HepG2 (cell line): ENCODE measurements around the gene FGF21.

Experiments
- ATM ChIP-seq: fragments of 450-650 bp; IDR thresholded peaks from 2 replicates; pipeline ENCODE4 v1.7.1; 2017; ENCODE audit warnings: mild to moderate bottlenecking, borderline replicate concordance
- CTCF ChIP-seq: sonication (generic); formaldehyde crosslinking; IDR thresholded peaks from 2 replicates; pipeline ENCODE4 v1.5.0; 2020; ENCODE audit warnings: mild to moderate bottlenecking, missing genetic modification reagents, moderate library complexity
- HDAC2 ChIP-seq: sonication (generic); formaldehyde crosslinking; IDR thresholded peaks from 2 replicates; pipeline ENCODE4 v1.4.0; 2020; ENCODE audit warnings: missing genetic modification reagents
- NR1H2 ChIP-seq: sonication (generic); formaldehyde crosslinking; IDR thresholded peaks from 2 replicates; pipeline ENCODE4 v1.8.1; 2022; ENCODE audit warnings: low read depth, missing genetic modification reagents, borderline replicate concordance

DNA sequence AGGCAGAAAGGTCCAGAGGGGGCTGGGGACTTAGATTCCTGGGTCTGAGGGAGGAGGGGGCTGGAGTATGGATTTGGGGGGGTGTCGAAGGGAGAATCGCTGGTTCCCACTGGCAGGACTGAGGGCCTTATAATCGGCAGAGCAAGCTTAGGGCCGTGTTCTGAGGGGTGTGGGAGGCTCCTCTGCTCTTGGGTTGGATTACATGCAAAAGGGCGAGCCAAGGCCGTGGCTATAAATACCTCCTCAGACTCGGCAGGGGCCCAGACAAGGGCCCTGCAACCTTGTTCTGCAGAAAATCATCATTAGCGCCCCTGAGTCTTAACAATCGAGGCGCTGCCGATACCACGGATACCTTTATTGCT is 35.1 kb upstream of the FGF21 start:
- TF ChIP-seq NR1H2 (CRISPR knock-in tag) (no peak), ATM (no peak), HDAC2 (CRISPR knock-in tag) (no peak), CTCF (CRISPR knock-in tag) (no peak)
